Karpas-422 (cell line): ENCODE measurements around the gene LMNTD2. TPM values are rescaled to one million over a fixed set of nuclear protein-coding genes. Genes with fewer than 3 reads are reported as not detected.

ENCODE experiments used
- DNase-seq: peaks from one replicate; pipeline ENCODE4 v3.0.0-alpha.2; 2015
- H2AFZ ChIP-seq: fragments of 200-600 bp; sonication (generic); 2 replicates; pipeline ENCODE4 v1.6.1; 2014; ENCODE audit warnings: antibody characterized with exemption, low read length, mixed read lengths
- H3K27ac ChIP-seq: fragments of 200-600 bp; sonication (generic); 2 replicates; pipeline ENCODE4 v1.5.1; 2014; ENCODE audit warnings: mild to moderate bottlenecking, low read length, moderate library complexity
- H3K27me3 ChIP-seq: fragments of 200-600 bp; sonication (generic); 2 replicates; pipeline ENCODE4 v1.6.1; 2014; ENCODE audit warnings: low read length, mixed read lengths
- H3K36me3 ChIP-seq: fragments of 200-600 bp; sonication (generic); 2 replicates; pipeline ENCODE4 v1.6.1; 2014; ENCODE audit warnings: low read length, mixed read lengths; ENCODE audit not compliant: insufficient read depth
- H3K4me1 ChIP-seq: fragments of 200-600 bp; sonication (generic); 2 replicates; pipeline ENCODE4 v1.6.1; 2014; ENCODE audit warnings: mild to moderate bottlenecking, low read length, mixed read lengths
- H3K4me2 ChIP-seq: fragments of 200-600 bp; sonication (generic); 2 replicates; pipeline ENCODE4 v1.6.1; 2014; ENCODE audit warnings: low read length, low read depth, mild to moderate bottlenecking; ENCODE audit not compliant: poor library complexity, severe bottlenecking
- H3K4me3 ChIP-seq: fragments of 200-600 bp; sonication (generic); 2 replicates; pipeline ENCODE4 v1.5.1; 2014; ENCODE audit warnings: mild to moderate bottlenecking, antibody characterized with exemption, low read length, mixed read lengths
- H3K79me2 ChIP-seq: fragments of 200-600 bp; sonication (generic); 2 replicates; pipeline ENCODE4 v1.6.1; 2014; ENCODE audit warnings: mild to moderate bottlenecking, low read length, mixed read lengths
- H3K9ac ChIP-seq: fragments of 200-600 bp; sonication (generic); 2 replicates; pipeline ENCODE4 v1.6.0; 2014; ENCODE audit warnings: low read length
- H3K9me2 ChIP-seq: fragments of 200-600 bp; sonication (generic), shearing (Covaris generic); replicated peaks from 2 replicates; pipeline ENCODE4 v1.6.0; 2014; ENCODE audit warnings: mild to moderate bottlenecking, low read length, moderate library complexity; ENCODE audit not compliant: insufficient read depth
- H3K9me3 ChIP-seq: fragments of 300-700, 200-600 bp; sonication (generic); 2 replicates; pipeline ENCODE4 v1.6.1; 2014; ENCODE audit warnings: low read length, mixed read lengths
- H4K20me1 ChIP-seq: fragments of 200-600 bp; sonication (generic); 2 replicates; pipeline ENCODE4 v1.6.1; 2014; ENCODE audit warnings: mild to moderate bottlenecking, antibody characterized with exemption, low read length, low read depth; ENCODE audit not compliant: insufficient read depth
- total RNA-seq: library from RNA; depleted of rRNA; stranded (reverse); fragments of >200 nt; shearing (Covaris generic); gene quantifications from 2 replicates; pipeline ENCODE4 v1.2.3, GENCODE V29; 2014; ENCODE audit warnings: low replicate concordance

Gene LMNTD2
- total RNA-seq, 1 experiment from 2014 or later, result 6.2 TPM

GRCh38 chr11:559020-559620 is 1.4 kb downstream of the LMNTD2 start:
- 0 out of 2 replicates have a peak, but pooled peaks cover 4% of the 10 kb centered on the region for H3K79me2 ChIP-seq
- no peak overlapping the region for H3K27ac ChIP-seq
- DNase-seq, result no peak
- H2AFZ ChIP-seq, result no peak overlapping the region
- H4K20me1 ChIP-seq, result peaks cover 10% of the 10 kb centered on the region; the same call in 1 of the 2 replicates
- H3K9ac ChIP-seq, result no peak overlapping the region
- H3K9me3 ChIP-seq, result no peaks in the 10 kb centered on the region
- H3K4me3 ChIP-seq, result no peak overlapping the region
- no peaks in the 10 kb centered on the region for H3K9me2 ChIP-seq
- peak overlapping the region; percentile 87 for H3K4me2 ChIP-seq
- H3K36me3 ChIP-seq, result no peaks in the 10 kb centered on the region
- peaks cover 30% of the 10 kb centered on the region for H3K4me1 ChIP-seq
- H3K27me3 ChIP-seq, result no peaks in the 10 kb centered on the region

- no peak overlapping the region for H3K27ac ChIP-seq
- H3K4me2 ChIP-seq, result no peak overlapping the region
- peaks cover 33% of the 10 kb centered on the region for H3K4me1 ChIP-seq
- DNase-seq, result no peak
- H3K27me3 ChIP-seq, result no peaks in the 10 kb centered on the region
- no peaks in the 10 kb centered on the region for H3K9me2 ChIP-seq
- H4K20me1 ChIP-seq, result peaks cover 6% of the 10 kb centered on the region; the same call in 1 of the 2 replicates
- H3K36me3 ChIP-seq, result no peaks in the 10 kb centered on the region
- no peaks in the 10 kb centered on the region for H3K9me3 ChIP-seq
- H3K9ac ChIP-seq, result no peak overlapping the region
- H3K4me3 ChIP-seq, result no peak overlapping the region
- 0 out of 2 replicates have a peak, but pooled peaks cover 4% of the 10 kb centered on the region for H3K79me2 ChIP-seq
- no peak overlapping the region for H2AFZ ChIP-seq
Observed at GRCh38 chr11:558503-558902, 2.0 kb downstream of the LMNTD2 start.

GRCh38 chr11:557328-558132 is 3.0 kb downstream of the LMNTD2 start:
- Histone ChIP-seq H2AFZ (no peak overlapping the region), H3K9me2 (no peaks in the 10 kb centered on the region), H3K36me3 (no peaks in the 10 kb centered on the region), H3K27ac (no peak overlapping the region), H3K9me3 (no peaks in the 10 kb centered on the region), H3K4me2 (no peak overlapping the region), H3K79me2 (0 out of 2 replicates have a peak, but pooled peaks cover 4% of the 10 kb centered on the region), H3K4me3 (no peak overlapping the region), H3K4me1 (peaks cover 33% of the 10 kb centered on the region), H4K20me1 (peaks cover 9% of the 10 kb centered on the region; the same call in 1 of the 2 replicates), H3K9ac (no peak overlapping the region), H3K27me3 (no peaks in the 10 kb centered on the region)
- DNase-seq, result no peak

GRCh38 chr11:556662-557256 is 3.8 kb downstream of the LMNTD2 start:
- no peak for DNase-seq
- Histone ChIP-seq H3K27me3 (no peaks in the 10 kb centered on the region), H3K4me3 (no peak overlapping the region), H3K9me2 (no peaks in the 10 kb centered on the region), H3K9me3 (no peaks in the 10 kb centered on the region), H3K36me3 (no peaks in the 10 kb centered on the region), H3K4me1 (peaks cover 28% of the 10 kb centered on the region), H3K9ac (no peak overlapping the region), H2AFZ (no peak overlapping the region), H3K27ac (no peak overlapping the region), H4K20me1 (peaks cover 12% of the 10 kb centered on the region; the same call in 1 of the 2 replicates), H3K4me2 (no peak overlapping the region), H3K79me2 (0 out of 2 replicates have a peak, but pooled peaks cover 3% of the 10 kb centered on the region)

GRCh38 chr11:555780-556661 is 4.5 kb downstream of the LMNTD2 start:
- H3K79me2 ChIP-seq, result no peaks in the 10 kb centered on the region
- H3K36me3 ChIP-seq, result no peaks in the 10 kb centered on the region
- no peak overlapping the region for H2AFZ ChIP-seq
- no peak overlapping the region for H3K4me3 ChIP-seq
- H4K20me1 ChIP-seq, result peaks cover 8% of the 10 kb centered on the region; the same call in 1 of the 2 replicates
- H3K4me2 ChIP-seq, result no peak overlapping the region
- no peak for DNase-seq
- H3K9ac ChIP-seq, result no peak overlapping the region
- H3K4me1 ChIP-seq, result peaks cover 23% of the 10 kb centered on the region
- no peak overlapping the region for H3K27ac ChIP-seq
- H3K9me3 ChIP-seq, result no peaks in the 10 kb centered on the region
- no peaks in the 10 kb centered on the region for H3K27me3 ChIP-seq
- H3K9me2 ChIP-seq, result no peaks in the 10 kb centered on the region

GRCh38 chr11:555227-555779 is 5.2 kb downstream of the LMNTD2 start:
- DNase-seq, result no peak
- no peak overlapping the region for H3K9ac ChIP-seq
- no peaks in the 10 kb centered on the region for H3K9me2 ChIP-seq
- H3K36me3 ChIP-seq, result no peaks in the 10 kb centered on the region
- no peak overlapping the region for H3K4me3 ChIP-seq
- no peaks in the 10 kb centered on the region for H3K27me3 ChIP-seq
- peaks cover 21% of the 10 kb centered on the region for H3K4me1 ChIP-seq
- no peaks in the 10 kb centered on the region for H3K79me2 ChIP-seq
- no peak overlapping the region for H3K4me2 ChIP-seq
- no peak overlapping the region for H2AFZ ChIP-seq
- H3K27ac ChIP-seq, result no peak overlapping the region
- H3K9me3 ChIP-seq, result no peaks in the 10 kb centered on the region
- H4K20me1 ChIP-seq, result peaks cover 8% of the 10 kb centered on the region; the same call in 1 of the 2 replicates

- no peak overlapping the region for H2AFZ ChIP-seq
- H3K79me2 ChIP-seq, result no peaks in the 10 kb centered on the region
- H3K36me3 ChIP-seq, result no peaks in the 10 kb centered on the region
- no peaks in the 10 kb centered on the region for H3K9me3 ChIP-seq
- no peak overlapping the region for H3K27ac ChIP-seq
- peak overlapping the region; percentile 58 for H3K4me2 ChIP-seq
- no peaks in the 10 kb centered on the region for H3K9me2 ChIP-seq
- H4K20me1 ChIP-seq, result peaks cover 8% of the 10 kb centered on the region; the same call in 1 of the 2 replicates
- H3K4me1 ChIP-seq, result peaks cover 15% of the 10 kb centered on the region
- no peaks in the 10 kb centered on the region for H3K27me3 ChIP-seq
- no peak overlapping the region; the same call in 1 of the 2 replicates for H3K4me3 ChIP-seq
- DNase-seq, result peak; percentile 94
- no peak overlapping the region for H3K9ac ChIP-seq
Observed at GRCh38 chr11:554428-555226, 5.9 kb downstream of the LMNTD2 start.
